GM18858 (cell line): ENCODE measurements around the gene ADTRP.
"Not testable (repeated sequence)": the region's sequence is repeated elsewhere in the genome, so short reads cannot be mapped to it uniquely, and the experiment has no call there.

Experiments used
- ATAC-seq: cut with Tn5 transposase; IDR thresholded peaks from one replicate; pipeline ENCODE4 v1.9.1; 2021; ENCODE audit not compliant: unreplicated experiment

The ADTRP gene

GRCh38 chr6:11702089-11702488, 76.5 kb downstream of the ADTRP start:
- ATAC-seq, result no peak

- ATAC-seq, result no peak
These were observed 77.0 kb downstream of the ADTRP start for GRCh38 chr6:11701573-11701972.

GRCh38 chr6:11700118-11700718, 78.4 kb downstream of the ADTRP start:
- no peak for ATAC-seq

GRCh38 chr6:11699576-11699975, 79.0 kb downstream of the ADTRP start:
- ATAC-seq, result no peak

- ATAC-seq, result no peak
These were observed 85.9 kb downstream of the ADTRP start for GRCh38 chr6:11692451-11693376.

- no peak for ATAC-seq
These were observed 88.8 kb downstream of the ADTRP start for GRCh38 chr6:11689847-11690246.

GRCh38 chr6:11689400-11689799, 89.2 kb downstream of the ADTRP start:
- ATAC-seq, result not testable (repeated sequence)

- no peak for ATAC-seq
These were observed 90.2 kb downstream of the ADTRP start for GRCh38 chr6:11688425-11688709.

- no peak for ATAC-seq
These were observed 93.0 kb downstream of the ADTRP start for GRCh38 chr6:11685481-11686093.

GRCh38 chr6:11684901-11685480, 93.6 kb downstream of the ADTRP start:
- no peak for ATAC-seq

GRCh38 chr6:11683871-11684270, 94.7 kb downstream of the ADTRP start:
- ATAC-seq, result no peak

GRCh38 chr6:11682561-11682975, 96.0 kb downstream of the ADTRP start:
- no peak for ATAC-seq

GRCh38 chr6:11681770-11682169, 96.8 kb downstream of the ADTRP start:
- no peak for ATAC-seq

- ATAC-seq, result no peak
These were observed 97.2 kb downstream of the ADTRP start for GRCh38 chr6:11681357-11681756.

GRCh38 chr6:11680479-11680878, 98.1 kb downstream of the ADTRP start:
- not testable (repeated sequence) for ATAC-seq

- ATAC-seq, result no peak
These were observed 99.5 kb downstream of the ADTRP start for GRCh38 chr6:11679099-11679498.

GRCh38 chr6:11675601-11676000, 103.0 kb downstream of the ADTRP start:
- ATAC-seq, result no peak

- no peak for ATAC-seq
These were observed 105.9 kb downstream of the ADTRP start for GRCh38 chr6:11672669-11673068.

GRCh38 chr6:11672256-11672655, 106.3 kb downstream of the ADTRP start:
- no peak for ATAC-seq

- ATAC-seq, result no peak
These were observed 108.9 kb downstream of the ADTRP start for GRCh38 chr6:11669696-11670095.

GRCh38 chr6:11668455-11668854, 110.1 kb downstream of the ADTRP start:
- ATAC-seq, result no peak

- no peak for ATAC-seq
These were observed 110.7 kb downstream of the ADTRP start for GRCh38 chr6:11667876-11668275.
